Liver (tissue), 9 donors: Measurements from ENCODE around the gene ZNF524. TPM values are rescaled to one million over a fixed set of nuclear protein-coding genes. Genes with fewer than 3 reads are reported as not detected.
A peak's percentile ranks its signal among the peaks of the same experiment; 100 is the strongest.
"Not testable (repeated sequence)": the region's sequence is repeated elsewhere in the genome, so short reads cannot be mapped to it uniquely, and the experiment has no call there.

Experiments used
- DNase-seq: peaks from one replicate; pipeline ENCODE4 v3.0.0-alpha.2; 2017; ENCODE audit warnings: low spot score
- H3K27ac ChIP-seq, 2 donors: one replicate each; pipeline ENCODE4 v1.7.0; 2013; ENCODE audit warnings: inconsistent platforms in 2 of 2, low read length in 2 of 2, control low read depth in 1 of 2, low read depth in 1 of 2, mild to moderate bottlenecking in 1 of 2
- H3K27me3 ChIP-seq, 4 donors: one replicate each; pipeline versions ENCODE4 v1.6.1 to v1.7.0; 2013; ENCODE audit warnings: low read length in 3 of 4, inconsistent platforms in 1 of 4, mild to moderate bottlenecking in 1 of 4, moderate library complexity in 1 of 4; ENCODE audit not compliant: control insufficient read depth in 4 of 4, insufficient read depth in 4 of 4
- H3K36me3 ChIP-seq, 4 donors: one replicate each; pipeline versions ENCODE4 v1.6.1 to v1.7.0; 2013; ENCODE audit warnings: low read length in 3 of 4, mild to moderate bottlenecking in 3 of 4, low read depth in 1 of 4, moderate library complexity in 1 of 4; ENCODE audit not compliant: control insufficient read depth in 4 of 4, insufficient read depth in 3 of 4
- H3K4me1 ChIP-seq, 4 donors: one replicate each; pipeline versions ENCODE4 v1.6.1 to v1.7.0; 2013; ENCODE audit warnings: low read length in 3 of 4, mild to moderate bottlenecking in 3 of 4, moderate library complexity in 1 of 4; ENCODE audit not compliant: control insufficient read depth in 4 of 4, insufficient read depth in 4 of 4
- H3K4me3 ChIP-seq, 3 donors: one replicate each; pipeline versions ENCODE4 v1.6.1 to v1.7.0; 2013; ENCODE audit warnings: low read length in 3 of 3, control low read depth in 1 of 3, low read depth in 1 of 3, mild to moderate bottlenecking in 1 of 3
- H3K9ac ChIP-seq, 2 donors: one replicate each; pipeline ENCODE4 v1.7.0; 2013; ENCODE audit warnings: low read length in 2 of 2, mild to moderate bottlenecking in 2 of 2, moderate library complexity in 2 of 2, control low read depth in 1 of 2, low read depth in 1 of 2
- H3K9me3 ChIP-seq, 4 donors: one replicate each; pipeline versions ENCODE4 v1.6.1 to v1.7.0; 2013; ENCODE audit warnings: low read length in 3 of 4; ENCODE audit not compliant: control insufficient read depth in 4 of 4
- ATF3 ChIP-seq: IDR thresholded peaks from 2 replicates; pipeline ENCODE4 v1.6.1; 2016; ENCODE audit warnings: antibody characterized with exemption
- EGR1 ChIP-seq, 2 donors: IDR thresholded peaks; 2 replicates each; pipeline ENCODE4 v1.6.1; 2016 to 2018; ENCODE audit warnings: antibody characterized with exemption in 2 of 2, low read depth in 2 of 2
- FOXA1 ChIP-seq: IDR thresholded peaks from 2 replicates; pipeline ENCODE4 v1.6.1; 2016; ENCODE audit warnings: antibody characterized with exemption
- FOXA2 ChIP-seq: IDR thresholded peaks from 2 replicates; pipeline ENCODE4 v1.6.1; 2016; ENCODE audit warnings: antibody characterized with exemption
- GABPA ChIP-seq, 2 donors: IDR thresholded peaks in 1 of 2; conservative IDR thresholded peaks in 1 of 2; 2 replicates each; pipeline ENCODE4 v1.6.1; 2016; ENCODE audit warnings: antibody characterized with exemption in 2 of 2, mild to moderate bottlenecking in 1 of 2, moderate library complexity in 1 of 2
- HNF4A ChIP-seq, 2 donors: conservative IDR thresholded peaks; 2 replicates each; pipeline ENCODE4 v1.6.1; 2016; ENCODE audit warnings: antibody characterized with exemption in 2 of 2, mild to moderate bottlenecking in 2 of 2
- HNF4G ChIP-seq: IDR thresholded peaks from 2 replicates; pipeline ENCODE4 v1.6.1; 2016; ENCODE audit warnings: antibody characterized with exemption
- JUND ChIP-seq, 2 donors: IDR thresholded peaks; 2 replicates each; pipeline ENCODE4 v1.6.1; 2016; ENCODE audit warnings: antibody characterized with exemption in 2 of 2
- NR2F2 ChIP-seq: IDR thresholded peaks from 2 replicates; pipeline ENCODE4 v1.6.1; 2016; ENCODE audit warnings: antibody characterized with exemption
- RAD21 ChIP-seq, 2 donors: IDR thresholded peaks; 2 replicates each; pipeline ENCODE4 v1.6.1; 2016; ENCODE audit warnings: antibody characterized with exemption in 2 of 2, mild to moderate bottlenecking in 2 of 2
- REST ChIP-seq: IDR thresholded peaks from 2 replicates; pipeline ENCODE4 v1.6.1; 2016; ENCODE audit warnings: antibody characterized with exemption, mild to moderate bottlenecking
- RXRA ChIP-seq, 2 donors: IDR thresholded peaks; 2 replicates each; pipeline ENCODE4 v1.6.1; 2017 to 2018; ENCODE audit warnings: antibody characterized with exemption in 2 of 2, mild to moderate bottlenecking in 1 of 2
- SP1 ChIP-seq: IDR thresholded peaks from 2 replicates; pipeline ENCODE4 v1.6.1; 2018; ENCODE audit warnings: antibody characterized with exemption, mild to moderate bottlenecking
- YY1 ChIP-seq: IDR thresholded peaks from 2 replicates; pipeline ENCODE4 v1.6.1; 2016; ENCODE audit warnings: antibody characterized with exemption, mild to moderate bottlenecking
- ZBTB33 ChIP-seq: IDR thresholded peaks from 2 replicates; pipeline ENCODE4 v1.6.1; 2016; ENCODE audit warnings: antibody characterized with exemption
- WGBS: extraction: QIAGEN DNeasy Blood & Tissue Kit; methylation state at CpG from one replicate; pipeline ENCODE4 v1.1.7; 2013; 5-methylcytosine and 5-hydroxymethylcytosine counted together
- polyA plus RNA-seq, 2 donors: library from polyadenylated mRNA; stranded (reverse) in 1 of 2; unstranded in 1 of 2; fragments of 200-250 nt in 1 of 2; fragments of >200 nt in 1 of 2; fragmentation: Nextera tagmentation in 1 of 2; extraction: Ambion mirVana in 1 of 2; gene quantifications; one replicate each; pipeline versions ENCODE4 v1.2.1 to v1.2.3, GENCODE V29; 2013 to 2015
- total RNA-seq, 2 donors: library from RNA; depleted of rRNA; stranded (reverse); fragments of >200 nt; gene quantifications; one replicate each; pipeline ENCODE4 v1.2.3, GENCODE V29; 2014
- donor health status: healthy.
- donor health status: healthy.
- donor health status: healthy.
- donor health status: healthy.
- donor health status: healthy.

Gene ZNF524
- total and polyA plus RNA-seq, 4 donors: 6.7 to 12.3 (median 10.2) TPM

- H3K9me3 ChIP-seq, H3K36me3 ChIP-seq, H3K9ac ChIP-seq, H3K27ac ChIP-seq, DNase-seq, H3K4me3 ChIP-seq, H3K27me3 ChIP-seq: not testable (repeated sequence)
- WGBS: 43% methylated on average over 8 of the region's 8 CpGs
- TF ChIP-seq REST (peak; percentile 28), GABPA (IDR thresholded peaks at IDR 0.05 in 1 of 2, conservative IDR thresholded peaks at IDR 0.05 in 1 of 2) (peak in 1 of 2 donors; percentile 19), RXRA (IDR thresholded peaks at IDR 0.05) (peak in 1 of 2 donors; percentile 23), HNF4A (conservative IDR thresholded peaks at IDR 0.05) (peak in 1 of 2 donors; percentile 17), FOXA2 (peak; percentile 15), YY1 (peak; percentile 73)
- peaks cover 7 to 47% (median 38%) of the 10 kb centered on the region in 4 donors for H3K4me1 ChIP-seq
Observed at GRCh38 chr19:55583897-55584296, 16.2 kb upstream of the ZNF524 start.

- Histone ChIP-seq H3K27me3 (no peaks in the 10 kb centered on the region), H3K9ac (no peak overlapping the region), H3K4me3 (no peak overlapping the region), H3K9me3 (no peaks in the 10 kb centered on the region), H3K4me1 (peaks cover 7 to 45% (median 36%) of the 10 kb centered on the region in 4 donors), H3K27ac (no peak overlapping the region), H3K36me3 (no peaks in the 10 kb centered on the region)
- WGBS: 97% methylated on average over 11 of the region's 11 CpGs
- DNase-seq: no peak
- TF ChIP-seq JUND (IDR thresholded peaks at IDR 0.05) (no peak), RAD21 (IDR thresholded peaks at IDR 0.05) (no peak), ATF3 (no peak), EGR1 (IDR thresholded peaks at IDR 0.05; ENCODE audit: low read depth in 2 of 2) (no peak), HNF4G (no peak), NR2F2 (no peak), YY1 (no peak), ZBTB33 (no peak), GABPA (IDR thresholded peaks at IDR 0.05 in 1 of 2, conservative IDR thresholded peaks at IDR 0.05 in 1 of 2) (no peak), SP1 (no peak), FOXA1 (no peak)
Observed at GRCh38 chr19:55584871-55585270, 15.2 kb upstream of the ZNF524 start.
